Measurements from ENCODE around the gene ACD. TPM values are rescaled to one million over a fixed set of nuclear protein-coding genes. Genes with fewer than 3 reads are reported as not detected.

The ACD gene
- total and polyA plus RNA-seq, 9 of the 15 experiments (the other 6 are each of a cell fraction or from before 2014, with no cell fraction given) = 4.2 to 47.4 (median 19.2) TPM

DNA sequence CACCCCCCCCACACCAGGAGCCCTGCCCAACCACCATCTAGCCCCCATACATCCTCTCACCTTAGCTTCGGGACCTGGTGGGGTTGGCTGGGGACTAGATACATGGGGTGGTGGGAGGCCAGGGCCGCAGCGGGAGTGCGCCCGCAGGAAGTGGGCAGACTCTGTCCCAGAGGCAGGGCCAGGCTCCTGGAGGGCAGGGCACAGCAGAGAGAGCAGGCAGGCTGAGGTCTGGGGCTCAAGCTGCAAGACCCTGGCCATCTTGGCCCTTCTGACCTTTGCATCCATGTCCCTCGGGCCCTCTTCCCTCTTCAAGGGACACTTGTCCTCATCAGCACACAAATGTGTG, 3.8 kb upstream of the ACD start:
- no peak overlapping the region for H3K9ac ChIP-seq (ENCODE audit: insufficient read depth in 1 of 2, low read depth in 2 of 2, low read length in 2 of 2)
- intact Hi-C loops (cut with micrococcal nuclease) (no loop called here), in situ Hi-C loops (cut with MboI) (no loop called here)
- H3K36me3 ChIP-seq (ENCODE audit: control insufficient read depth, insufficient read depth, low read length) = peaks cover 9% of the 10 kb centered on the region; the same call in 2 of the 3 replicates
- POLR2A ChIA-PET = interaction anchor here (0.7 to 1.2 kb wide), 3 partner anchors 9 to 101 kb away, joined by 3 read pairs; partner anchors contain the start of gene CTCF
- no peak for FAIRE-seq
- H2AFZ ChIP-seq (ENCODE audit: low read depth, low read length) = no peak overlapping the region
- H3K4me2 ChIP-seq (ENCODE audit: insufficient read depth, low read length) = no peak overlapping the region
- peaks cover 6% of the 10 kb centered on the region; the same call in 1 of the 2 replicates for H4K20me1 ChIP-seq (replicated peaks; ENCODE audit: control insufficient read depth, insufficient read depth, low read length)
- WGBS (ENCODE audit: insufficient coverage, low coverage, missing lambda C conversion rate) = 96% methylated on average over 6 of the region's 6 CpGs
- H3K4me3 ChIP-seq = no peak overlapping the region
- no peaks in the 10 kb centered on the region for H3K9me3 ChIP-seq (replicated peaks; ENCODE audit: control insufficient read depth, insufficient read depth, low read depth, low read length)
- no peaks in the 10 kb centered on the region for H3K9me1 ChIP-seq (ENCODE audit: control insufficient read depth, insufficient read depth, low read length)
- H3K27ac ChIP-seq (ENCODE audit: extremely low read depth, low read depth, low read length) = no peak overlapping the region
- H3K79me2 ChIP-seq (ENCODE audit: control insufficient read depth, insufficient read depth, low read length) = peaks cover 14% of the 10 kb centered on the region
- CTCF ChIA-PET (ENCODE audit: low intra/inter-chr PET ratio) = interaction anchor here (0.6 kb wide), 1 partner anchor 138 kb away, joined by 3 read pairs; no protein-coding TSS in a partner anchor
- H3K27me3 ChIP-seq (ENCODE audit: control insufficient read depth in 2 of 2, insufficient read depth in 2 of 2, low read length in 2 of 2) = no peaks in the 10 kb centered on the region
- no TSS peak for BruUV-seq (replicated peaks)
- peaks cover 17 to 75% of the 10 kb centered on the region in 2 experiments for H3K4me1 ChIP-seq (replicated peaks in 1 of 2; ENCODE audit: control insufficient read depth in 2 of 2, insufficient read depth in 2 of 2, low read length in 2 of 2)
- no peak for DNase-seq (ENCODE audit: extremely low read depth in 1 of 4, low spot score in 3 of 4)
- ATAC-seq = no peak
- no peak for TF ChIP-seq U2AF2 (optimal IDR thresholded peaks at IDR 0.05; ENCODE audit: low read depth, low read length)
- TF ChIP-seq, protein P1, sequence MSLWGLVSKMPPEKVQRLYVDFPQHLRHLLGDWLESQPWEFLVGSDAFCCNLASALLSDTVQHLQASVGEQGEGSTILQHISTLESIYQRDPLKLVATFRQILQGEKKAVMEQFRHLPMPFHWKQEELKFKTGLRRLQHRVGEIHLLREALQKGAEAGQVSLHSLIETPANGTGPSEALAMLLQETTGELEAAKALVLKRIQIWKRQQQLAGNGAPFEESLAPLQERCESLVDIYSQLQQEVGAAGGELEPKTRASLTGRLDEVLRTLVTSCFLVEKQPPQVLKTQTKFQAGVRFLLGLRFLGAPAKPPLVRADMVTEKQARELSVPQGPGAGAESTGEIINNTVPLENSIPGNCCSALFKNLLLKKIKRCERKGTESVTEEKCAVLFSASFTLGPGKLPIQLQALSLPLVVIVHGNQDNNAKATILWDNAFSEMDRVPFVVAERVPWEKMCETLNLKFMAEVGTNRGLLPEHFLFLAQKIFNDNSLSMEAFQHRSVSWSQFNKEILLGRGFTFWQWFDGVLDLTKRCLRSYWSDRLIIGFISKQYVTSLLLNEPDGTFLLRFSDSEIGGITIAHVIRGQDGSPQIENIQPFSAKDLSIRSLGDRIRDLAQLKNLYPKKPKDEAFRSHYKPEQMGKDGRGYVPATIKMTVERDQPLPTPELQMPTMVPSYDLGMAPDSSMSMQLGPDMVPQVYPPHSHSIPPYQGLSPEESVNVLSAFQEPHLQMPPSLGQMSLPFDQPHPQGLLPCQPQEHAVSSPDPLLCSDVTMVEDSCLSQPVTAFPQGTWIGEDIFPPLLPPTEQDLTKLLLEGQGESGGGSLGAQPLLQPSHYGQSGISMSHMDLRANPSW (CRISPR knock-in tag; IDR thresholded peaks at IDR 0.05) = no peak
- no peak for TF ChIP-seq GATAD2A (IDR thresholded peaks at IDR 0.05)
- TF ChIP-seq RBBP5 (IDR thresholded peaks at IDR 0.05; ENCODE audit: borderline replicate concordance, insufficient read depth, low read length, poor library complexity, severe bottlenecking) = no peak
- TF ChIP-seq, protein P2, sequence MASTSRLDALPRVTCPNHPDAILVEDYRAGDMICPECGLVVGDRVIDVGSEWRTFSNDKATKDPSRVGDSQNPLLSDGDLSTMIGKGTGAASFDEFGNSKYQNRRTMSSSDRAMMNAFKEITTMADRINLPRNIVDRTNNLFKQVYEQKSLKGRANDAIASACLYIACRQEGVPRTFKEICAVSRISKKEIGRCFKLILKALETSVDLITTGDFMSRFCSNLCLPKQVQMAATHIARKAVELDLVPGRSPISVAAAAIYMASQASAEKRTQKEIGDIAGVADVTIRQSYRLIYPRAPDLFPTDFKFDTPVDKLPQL (IDR thresholded peaks at IDR 0.05; ENCODE audit: extremely low read depth, insufficient read length) = no peak
- no peak for TF ChIP-seq MCM3 (IDR thresholded peaks at IDR 0.05)
- no peak for TF ChIP-seq CTBP1 (IDR thresholded peaks at IDR 0.05; ENCODE audit: borderline replicate concordance)
- no peak for TF ChIP-seq ZNF57 (CRISPR knock-in tag; IDR thresholded peaks at IDR 0.05)
- TF ChIP-seq, protein P3, sequence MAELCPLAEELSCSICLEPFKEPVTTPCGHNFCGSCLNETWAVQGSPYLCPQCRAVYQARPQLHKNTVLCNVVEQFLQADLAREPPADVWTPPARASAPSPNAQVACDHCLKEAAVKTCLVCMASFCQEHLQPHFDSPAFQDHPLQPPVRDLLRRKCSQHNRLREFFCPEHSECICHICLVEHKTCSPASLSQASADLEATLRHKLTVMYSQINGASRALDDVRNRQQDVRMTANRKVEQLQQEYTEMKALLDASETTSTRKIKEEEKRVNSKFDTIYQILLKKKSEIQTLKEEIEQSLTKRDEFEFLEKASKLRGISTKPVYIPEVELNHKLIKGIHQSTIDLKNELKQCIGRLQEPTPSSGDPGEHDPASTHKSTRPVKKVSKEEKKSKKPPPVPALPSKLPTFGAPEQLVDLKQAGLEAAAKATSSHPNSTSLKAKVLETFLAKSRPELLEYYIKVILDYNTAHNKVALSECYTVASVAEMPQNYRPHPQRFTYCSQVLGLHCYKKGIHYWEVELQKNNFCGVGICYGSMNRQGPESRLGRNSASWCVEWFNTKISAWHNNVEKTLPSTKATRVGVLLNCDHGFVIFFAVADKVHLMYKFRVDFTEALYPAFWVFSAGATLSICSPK (IDR thresholded peaks at IDR 0.05; ENCODE audit: borderline replicate concordance) = no peak
- TF ChIP-seq PYGO2 (tag; IDR thresholded peaks at IDR 0.05) = no peak
- TF ChIP-seq CSDE1 (IDR thresholded peaks at IDR 0.05) = no peak
- no peak for TF ChIP-seq ZNF347 (CRISPR knock-in tag; IDR thresholded peaks at IDR 0.05; ENCODE audit: low read depth)
- no peak; the same call in 1 of the 2 replicates for TF ChIP-seq RBFOX2 (IDR thresholded peaks at IDR 0.05; ENCODE audit: low read depth, low read length)
- TF ChIP-seq, protein P4, sequence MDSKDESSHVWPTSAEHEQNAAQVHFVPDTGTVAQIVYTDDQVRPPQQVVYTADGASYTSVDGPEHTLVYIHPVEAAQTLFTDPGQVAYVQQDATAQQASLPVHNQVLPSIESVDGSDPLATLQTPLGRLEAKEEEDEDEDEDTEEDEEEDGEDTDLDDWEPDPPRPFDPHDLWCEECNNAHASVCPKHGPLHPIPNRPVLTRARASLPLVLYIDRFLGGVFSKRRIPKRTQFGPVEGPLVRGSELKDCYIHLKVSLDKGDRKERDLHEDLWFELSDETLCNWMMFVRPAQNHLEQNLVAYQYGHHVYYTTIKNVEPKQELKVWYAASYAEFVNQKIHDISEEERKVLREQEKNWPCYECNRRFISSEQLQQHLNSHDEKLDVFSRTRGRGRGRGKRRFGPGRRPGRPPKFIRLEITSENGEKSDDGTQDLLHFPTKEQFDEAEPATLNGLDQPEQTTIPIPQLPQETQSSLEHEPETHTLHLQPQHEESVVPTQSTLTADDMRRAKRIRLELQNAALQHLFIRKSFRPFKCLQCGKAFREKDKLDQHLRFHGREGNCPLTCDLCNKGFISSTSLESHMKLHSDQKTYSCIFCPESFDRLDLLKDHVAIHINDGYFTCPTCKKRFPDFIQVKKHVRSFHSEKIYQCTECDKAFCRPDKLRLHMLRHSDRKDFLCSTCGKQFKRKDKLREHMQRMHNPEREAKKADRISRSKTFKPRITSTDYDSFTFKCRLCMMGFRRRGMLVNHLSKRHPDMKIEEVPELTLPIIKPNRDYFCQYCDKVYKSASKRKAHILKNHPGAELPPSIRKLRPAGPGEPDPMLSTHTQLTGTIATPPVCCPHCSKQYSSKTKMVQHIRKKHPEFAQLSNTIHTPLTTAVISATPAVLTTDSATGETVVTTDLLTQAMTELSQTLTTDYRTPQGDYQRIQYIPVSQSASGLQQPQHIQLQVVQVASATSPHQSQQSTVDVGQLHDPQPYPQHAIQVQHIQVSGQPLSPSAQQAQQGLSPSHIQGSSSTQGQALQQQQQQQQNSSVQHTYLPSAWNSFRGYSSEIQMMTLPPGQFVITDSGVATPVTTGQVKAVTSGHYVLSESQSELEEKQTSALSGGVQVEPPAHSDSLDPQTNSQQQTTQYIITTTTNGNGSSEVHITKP (IDR thresholded peaks at IDR 0.05; ENCODE audit: partially characterized antibody) = no peak
- TF ChIP-seq EZH2 (IDR thresholded peaks at IDR 0.05; ENCODE audit: borderline replicate concordance, low read depth, low read length) = no peak

All from K562 (cell line).